ENCODE results near the gene ADAMTSL2.

ADAMTSL2 gene

DNA sequence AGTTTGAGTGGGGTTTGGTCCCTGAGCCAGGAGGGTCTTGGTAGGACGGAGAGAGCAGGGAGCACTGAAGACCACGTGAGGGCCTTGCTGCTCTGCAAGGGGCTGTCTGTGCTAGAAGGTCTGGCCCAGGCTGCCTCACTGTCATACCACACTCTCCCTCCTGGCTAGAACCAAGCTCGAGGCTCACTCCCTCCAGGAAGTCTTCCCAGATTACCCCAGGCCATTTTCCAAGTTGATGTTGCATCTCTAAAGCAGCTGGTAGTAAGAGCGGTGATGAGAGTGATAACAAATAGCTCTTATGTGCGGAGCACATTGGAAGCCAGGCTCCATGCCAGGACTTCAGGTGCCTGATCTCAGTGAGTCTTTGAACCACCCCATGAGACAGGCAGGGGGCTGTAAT is 16.3 kb upstream of the ADAMTSL2 start:
- DNase-seq: no peak

DNA sequence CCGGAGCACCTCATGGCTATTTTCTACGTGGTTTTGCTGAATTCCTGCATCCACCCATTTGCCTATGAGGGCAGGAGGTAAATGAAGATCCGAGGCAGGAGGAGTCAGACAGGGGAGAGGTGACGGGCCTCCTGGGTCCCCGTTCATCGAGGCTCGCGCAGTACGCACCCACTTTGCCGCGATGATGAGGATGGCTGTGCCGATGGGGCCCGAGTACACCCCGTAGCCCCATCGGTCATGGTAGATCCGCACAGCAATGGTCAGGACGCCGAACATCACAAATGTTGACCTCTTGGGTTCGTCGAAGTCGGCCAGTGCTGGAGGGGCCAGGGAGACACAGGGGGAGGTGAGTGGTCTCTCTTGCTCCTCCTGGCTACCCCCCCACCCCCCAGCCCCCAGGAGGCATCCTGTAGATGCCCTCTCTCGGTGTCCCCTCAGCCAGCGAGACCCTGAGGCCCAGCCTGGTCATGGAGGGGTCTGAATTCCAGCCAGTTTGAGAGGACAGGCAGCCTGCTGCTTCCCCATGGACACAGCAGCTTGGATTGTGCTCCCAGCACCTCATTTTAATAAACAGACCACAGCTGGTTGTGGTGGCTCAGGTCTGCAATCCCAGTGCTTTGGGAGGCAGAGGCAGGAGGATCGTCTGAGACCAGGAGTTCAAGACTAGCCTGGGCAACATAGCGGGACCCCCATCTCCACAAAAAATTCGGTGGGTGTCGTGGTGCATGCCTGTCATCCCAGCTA is 15.6 kb upstream of the ADAMTSL2 start:
- DNase-seq: no peak

DNA sequence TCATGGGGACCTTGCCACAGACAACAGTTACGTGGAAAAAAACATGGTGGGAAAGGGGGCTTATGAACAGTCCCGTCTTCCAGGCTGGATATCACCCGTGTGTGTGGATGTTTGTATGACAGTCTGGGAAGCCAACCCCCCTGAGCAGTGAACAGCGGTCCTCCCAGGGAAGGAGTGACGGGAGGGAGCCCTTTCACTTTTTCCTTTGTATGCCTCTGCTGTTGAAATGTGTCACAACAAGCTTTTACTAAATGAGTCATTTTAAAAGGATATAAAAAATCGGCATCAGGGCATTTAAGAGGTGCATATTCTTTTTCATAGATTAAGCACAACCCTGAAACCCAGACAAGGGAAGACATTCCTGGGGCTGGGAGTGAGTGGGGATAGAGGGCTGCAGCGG is 14.8 kb upstream of the ADAMTSL2 start:
- no peak for DNase-seq

DNA sequence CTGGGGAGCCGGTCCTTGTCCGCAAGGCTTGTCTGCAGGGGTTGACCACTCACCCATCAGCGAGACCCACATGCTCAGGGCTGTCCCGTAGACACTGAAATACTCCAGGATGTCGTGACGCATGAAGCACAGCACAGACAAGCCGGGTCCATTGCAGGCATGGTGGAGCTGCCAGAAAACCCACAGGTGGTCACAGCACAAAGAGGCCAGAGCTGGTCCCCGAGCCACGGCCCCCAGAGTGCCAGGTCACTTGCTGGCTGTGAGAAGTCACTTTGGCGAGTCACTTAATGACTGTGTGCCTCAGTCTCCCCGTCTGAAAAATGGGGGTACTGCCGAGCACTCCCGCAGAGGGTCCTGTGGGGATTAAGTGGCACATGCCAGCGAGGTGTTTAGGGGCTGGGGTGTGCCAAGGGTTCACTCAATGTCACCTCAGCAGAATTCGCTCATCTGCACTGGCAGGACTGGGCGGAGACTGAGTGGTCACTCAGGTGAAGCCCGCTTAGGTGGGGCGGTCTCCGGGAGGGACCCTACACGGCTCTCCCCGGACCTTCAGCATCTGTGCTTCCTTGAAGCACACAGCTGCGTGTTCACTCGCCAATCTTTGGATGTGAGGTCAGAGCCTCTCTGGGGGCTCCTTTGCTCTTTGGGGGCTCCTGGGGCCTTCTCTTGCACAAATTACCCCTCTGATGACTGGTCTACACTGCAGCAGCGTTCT is 14.2 kb upstream of the ADAMTSL2 start:
- no peak for DNase-seq

DNA sequence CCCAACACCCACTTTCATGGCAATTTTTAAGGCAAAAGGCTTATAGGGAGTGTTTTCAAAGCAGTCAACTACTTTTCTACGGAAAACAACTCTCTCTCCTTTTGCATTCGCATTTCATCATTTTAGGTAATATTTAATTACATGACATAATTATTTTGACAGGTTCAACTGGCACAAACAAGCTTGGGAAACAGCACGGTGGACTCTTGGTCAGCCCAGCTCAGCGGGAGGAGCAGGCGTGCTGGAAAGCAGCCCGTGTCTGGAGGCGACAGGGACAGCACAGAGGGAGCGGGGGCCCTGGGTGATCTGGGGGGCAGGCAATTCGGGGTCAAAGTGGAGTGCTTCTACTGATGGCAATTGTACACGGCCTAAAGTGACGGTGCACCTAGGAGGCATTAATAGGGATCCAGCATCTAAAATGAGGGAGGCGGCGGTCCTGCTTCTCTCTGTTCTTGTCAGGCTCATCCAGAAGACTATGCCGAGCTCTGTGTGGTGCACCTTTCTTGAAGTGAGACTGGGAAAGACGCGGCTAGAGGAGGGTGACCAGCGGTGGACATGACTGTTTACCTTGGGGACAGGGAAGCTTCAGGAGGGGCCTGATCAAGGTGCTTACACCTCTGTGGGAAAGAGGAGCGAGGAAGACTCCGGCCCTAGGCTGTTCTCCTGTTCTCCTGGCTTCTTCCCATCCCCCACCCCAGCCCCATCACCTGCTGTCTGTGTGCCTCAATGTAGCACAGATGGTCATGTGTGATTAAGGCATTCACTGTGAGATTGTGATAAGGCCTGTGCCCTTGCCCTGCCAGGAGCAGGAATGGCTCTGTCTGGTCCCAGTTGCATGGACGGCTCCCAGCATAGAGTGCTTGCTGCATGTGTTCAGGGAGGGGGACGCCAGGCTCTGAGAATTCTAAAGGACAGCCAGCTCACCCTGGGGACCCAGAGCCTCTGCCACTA is 13.1 kb upstream of the ADAMTSL2 start:
- DNase-seq: no peak

DNA sequence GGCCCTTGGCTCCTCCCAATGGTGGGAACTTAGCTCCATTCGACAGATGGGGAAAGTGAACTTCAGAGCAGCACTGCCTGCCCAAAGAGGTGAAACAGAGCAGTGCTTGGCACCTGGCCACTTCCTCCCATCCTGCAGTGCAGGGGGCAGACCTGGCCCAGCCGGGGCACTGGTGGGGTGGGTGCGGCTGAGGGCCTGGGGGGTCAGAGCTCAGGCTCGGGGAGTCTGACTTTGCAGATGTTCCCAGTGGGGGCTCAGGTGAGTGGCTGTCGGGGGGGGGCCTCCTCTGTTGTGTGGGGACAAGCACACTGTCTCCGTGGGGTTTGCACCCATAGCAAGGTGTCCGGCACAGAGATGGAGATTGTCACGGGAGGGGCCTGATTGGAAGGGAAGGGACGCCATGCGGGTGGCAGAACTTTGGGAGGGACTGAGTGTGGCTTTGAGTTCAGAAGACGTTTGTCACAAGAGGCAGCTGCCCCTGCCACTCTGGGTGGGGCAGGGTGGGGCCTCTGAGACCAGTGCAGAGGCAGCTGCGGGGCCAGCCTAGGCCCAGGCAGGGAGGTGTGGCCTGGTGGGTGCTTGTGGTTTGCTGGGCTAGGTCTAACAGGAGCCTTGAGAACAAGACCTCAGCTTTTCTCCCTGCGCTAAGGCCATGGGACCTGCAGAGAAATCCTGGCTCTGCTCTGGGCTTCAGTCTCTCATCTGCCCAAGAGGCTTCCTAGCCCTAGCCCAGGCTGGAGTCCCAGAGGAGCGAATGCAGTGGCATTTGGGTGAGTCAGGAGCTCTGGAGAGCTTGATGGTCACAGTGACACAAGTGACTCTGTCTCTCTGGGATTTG is 12.2 kb upstream of the ADAMTSL2 start:
- no peak for DNase-seq

DNA sequence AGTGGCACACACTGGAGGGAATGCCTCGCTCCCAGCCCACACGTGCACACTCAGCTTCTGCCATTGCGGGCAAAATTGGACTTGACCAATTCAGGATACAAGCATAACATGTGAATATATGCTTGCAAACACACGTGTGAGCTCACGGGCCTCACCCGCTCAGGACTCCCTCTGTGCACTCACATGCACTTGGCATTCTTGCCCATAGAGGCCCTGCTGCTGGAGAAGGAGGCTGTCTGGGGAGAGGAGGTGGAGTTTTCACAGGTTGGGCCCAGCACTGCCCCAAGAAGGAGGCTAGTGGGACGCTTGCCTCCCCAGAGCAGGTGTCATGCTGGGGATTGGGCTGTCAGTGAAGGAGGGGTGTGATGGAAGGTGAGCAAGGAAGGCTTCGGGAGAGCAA is 11.4 kb upstream of the ADAMTSL2 start:
- no peak for DNase-seq

DNA sequence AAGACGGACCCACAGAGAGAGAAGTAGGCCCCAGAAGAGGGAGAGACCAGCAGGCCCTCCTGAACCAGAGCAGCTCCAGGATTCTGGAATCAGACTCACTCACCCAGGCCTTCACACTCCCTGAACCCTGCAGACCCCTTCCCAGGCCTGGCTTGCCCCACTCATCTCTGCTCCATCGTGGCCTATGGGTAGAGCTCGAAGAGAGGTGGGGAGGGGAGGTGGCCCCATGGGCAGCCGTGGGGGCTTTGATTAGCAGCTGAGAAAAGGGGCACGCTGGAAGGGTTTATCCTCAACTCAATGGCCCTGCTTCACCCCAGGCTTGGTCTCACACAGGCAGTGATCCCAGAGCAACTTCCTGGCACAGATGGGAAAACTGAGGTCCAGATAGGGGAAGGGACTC is 10.4 kb upstream of the ADAMTSL2 start:
- no peak for DNase-seq

DNA sequence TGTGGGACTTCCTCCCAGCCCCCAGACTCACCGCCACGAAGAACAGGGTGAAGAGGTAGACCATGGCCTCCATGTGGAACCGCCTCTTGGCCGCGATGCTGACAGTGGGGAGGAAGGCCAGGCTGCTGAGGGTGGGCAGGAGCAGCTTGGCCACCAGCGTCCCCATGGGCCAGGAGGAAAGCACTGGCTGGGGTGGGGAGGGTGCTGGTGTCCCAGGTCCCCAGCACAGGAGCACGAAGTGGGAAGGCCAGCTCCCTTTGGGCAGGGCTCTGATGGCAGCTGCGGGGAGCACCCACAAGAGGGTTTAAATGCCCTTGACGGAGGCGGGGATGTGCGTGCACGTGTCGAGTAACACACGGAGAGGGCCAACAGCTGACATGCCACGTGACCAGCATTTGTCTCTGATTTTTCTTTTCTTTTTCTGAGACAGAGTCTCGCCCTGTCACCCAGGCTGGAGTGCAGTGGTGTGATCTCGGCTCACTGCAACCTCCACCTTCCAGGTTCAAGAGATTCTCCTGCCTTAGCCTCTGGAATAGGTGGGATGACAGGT is 9.8 kb upstream of the ADAMTSL2 start, which contains the start of gene MYMK:
MYMK (minus strand) TSS at position 281 of the 550 bp plus-strand sequence; CDS start at position 166, 115 bp downstream.
- no peak for DNase-seq

DNA sequence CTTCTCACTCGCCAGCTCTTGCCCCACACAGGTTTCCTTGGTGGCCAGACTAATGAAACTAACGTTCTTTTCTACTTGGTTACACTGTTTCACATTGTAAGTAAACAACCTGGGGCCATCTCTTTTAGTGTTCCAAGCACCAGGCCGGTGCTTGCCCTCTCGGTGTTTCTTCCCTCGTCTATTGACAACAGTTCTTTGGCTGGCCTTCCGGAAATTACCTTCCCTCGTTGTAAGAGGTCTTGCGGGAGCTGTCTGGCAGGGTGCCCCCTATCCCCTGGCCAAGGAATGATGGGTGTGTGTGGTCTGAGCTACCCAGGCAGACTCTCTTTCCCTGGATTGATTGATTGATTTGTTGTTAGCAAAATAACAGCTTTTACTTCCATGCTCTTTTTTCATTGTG is 8.8 kb upstream of the ADAMTSL2 start:
- no peak for DNase-seq

DNA sequence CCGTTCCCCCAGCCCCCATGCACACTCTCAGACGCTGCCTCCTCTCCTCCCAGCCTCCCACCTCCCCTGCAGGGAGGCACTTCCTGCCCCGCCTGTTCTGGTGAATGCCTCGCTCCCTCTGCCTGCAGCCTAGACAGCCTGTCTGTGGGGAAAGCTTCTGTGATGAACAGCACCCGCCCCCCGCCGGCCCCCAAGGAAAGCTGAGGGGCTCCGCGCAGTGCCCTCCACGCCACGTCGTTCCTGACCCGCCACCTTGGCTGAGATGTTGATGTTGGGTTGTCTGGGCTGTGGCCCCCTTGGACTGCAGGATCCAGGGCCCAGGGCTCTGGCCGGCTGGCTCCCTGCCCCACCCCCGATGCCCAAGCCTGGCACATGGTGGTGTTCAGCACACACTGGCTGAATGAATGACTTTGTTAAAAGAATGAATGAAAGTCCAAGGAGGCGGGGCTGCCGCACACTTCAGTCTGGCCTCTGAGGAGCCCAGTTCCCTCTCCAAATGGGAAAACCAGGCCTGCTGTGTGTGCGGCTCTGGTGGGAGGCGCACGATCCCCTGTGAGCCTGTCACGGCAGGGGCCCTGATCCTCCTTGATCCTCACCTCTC is 7.7 kb upstream of the ADAMTSL2 start:
- no peak for DNase-seq

DNA sequence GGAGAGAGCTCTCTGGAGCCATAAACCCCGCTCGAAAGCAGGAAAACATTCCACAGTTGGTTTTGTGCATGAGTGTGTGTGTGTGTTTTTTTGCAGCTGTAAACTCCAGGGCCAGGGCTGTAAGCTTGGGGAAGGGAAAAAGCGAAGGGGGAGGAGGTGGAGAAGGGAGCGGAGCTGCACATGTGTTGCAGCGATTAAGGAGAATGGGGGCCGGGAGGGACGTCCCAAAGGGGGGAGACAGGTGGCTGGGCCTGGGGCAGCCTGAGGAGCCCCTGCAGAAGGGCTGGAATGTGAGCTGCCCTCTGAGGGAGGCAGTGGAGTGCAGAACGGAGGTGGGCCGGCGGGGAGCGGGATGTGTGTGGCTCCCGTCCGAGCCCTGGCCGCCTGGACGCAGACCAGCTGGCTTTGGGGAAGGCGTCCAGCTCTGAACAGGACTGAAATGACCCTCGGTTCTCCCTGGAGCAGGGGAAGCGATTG is 7.0 kb upstream of the ADAMTSL2 start:
- DNase-seq: no peak

DNA sequence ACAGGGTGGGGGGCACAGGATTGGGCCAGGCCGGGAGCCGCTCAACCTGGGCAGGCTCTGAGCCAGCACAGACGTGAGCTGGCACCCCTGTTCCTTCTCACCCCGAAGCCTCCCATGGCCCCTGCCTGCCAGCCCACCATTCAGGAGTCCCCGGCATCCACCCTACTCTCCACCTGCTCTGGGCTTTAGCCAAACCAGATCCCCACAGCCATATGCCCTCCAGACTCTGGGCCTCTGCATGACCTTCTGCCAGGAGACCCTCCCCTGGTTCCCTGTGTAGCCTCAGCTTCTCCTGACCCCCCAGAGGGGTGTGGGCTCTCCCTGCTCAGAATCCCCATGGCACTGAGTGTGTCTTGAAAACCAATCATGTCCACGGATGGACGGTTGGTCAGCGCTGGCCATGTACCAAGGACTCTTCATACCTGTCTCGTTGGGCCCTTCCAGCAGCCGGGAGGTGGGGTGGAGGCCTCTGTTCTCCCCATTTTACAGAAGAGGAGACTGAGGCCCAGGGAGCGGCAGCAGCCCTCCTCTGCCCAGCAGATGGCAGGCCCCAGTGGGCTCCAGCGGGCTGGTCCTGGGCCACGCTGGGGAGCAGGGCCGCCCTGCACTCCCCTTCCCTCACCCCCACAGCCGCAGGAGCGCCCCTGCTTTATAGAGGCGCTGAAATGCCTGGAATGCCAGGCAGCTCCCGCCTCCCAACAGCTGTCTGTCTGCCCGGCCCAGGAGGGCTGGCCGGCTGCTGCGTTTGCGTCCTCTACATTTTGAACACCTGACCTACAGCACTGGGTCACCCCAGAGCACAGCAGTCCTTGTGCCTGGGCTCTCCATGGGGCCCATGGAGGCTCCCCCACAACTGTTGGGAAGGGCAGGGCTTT is 6.3 kb upstream of the ADAMTSL2 start:
- no peak for DNase-seq

DNA sequence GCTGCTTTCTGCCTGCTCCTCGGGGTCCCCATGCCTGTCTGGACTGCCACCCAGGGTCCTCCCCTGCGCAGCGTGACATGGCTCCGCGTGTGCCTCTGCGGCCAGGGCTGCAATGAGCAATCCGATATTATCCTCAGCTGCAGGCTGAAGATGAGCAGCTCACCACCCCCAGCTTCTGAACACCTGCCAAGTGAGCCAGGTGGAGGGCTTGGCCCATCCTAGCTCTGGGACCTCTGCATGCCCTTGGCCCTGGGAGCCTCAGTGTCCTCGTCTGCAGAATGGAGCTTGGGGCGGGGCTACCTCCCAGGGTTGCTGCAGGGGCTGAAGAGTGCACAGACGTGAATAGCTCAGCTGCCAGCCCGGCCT is 5.6 kb upstream of the ADAMTSL2 start:
- no peak for DNase-seq

DNA sequence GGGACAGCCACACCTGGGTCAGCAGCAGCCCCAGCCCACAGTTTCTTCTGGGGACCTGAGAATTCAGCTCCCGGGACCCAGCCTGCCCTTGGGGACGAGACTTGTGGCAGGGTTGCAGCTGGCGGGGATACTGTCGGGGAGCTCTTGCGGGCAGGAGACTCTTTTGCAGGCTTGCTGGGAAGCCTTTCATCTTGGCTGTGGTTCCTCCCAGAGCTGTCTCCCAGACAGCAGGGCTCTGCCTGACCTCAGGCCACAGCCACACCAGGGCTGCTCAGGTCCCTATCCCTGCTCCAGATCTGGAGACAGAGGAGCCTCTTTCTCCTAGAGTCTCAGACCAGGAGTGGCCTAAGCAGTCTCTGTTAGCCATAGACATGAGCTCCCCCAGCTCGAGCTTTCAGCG is 5.0 kb upstream of the ADAMTSL2 start:
- no peak for DNase-seq

DNA sequence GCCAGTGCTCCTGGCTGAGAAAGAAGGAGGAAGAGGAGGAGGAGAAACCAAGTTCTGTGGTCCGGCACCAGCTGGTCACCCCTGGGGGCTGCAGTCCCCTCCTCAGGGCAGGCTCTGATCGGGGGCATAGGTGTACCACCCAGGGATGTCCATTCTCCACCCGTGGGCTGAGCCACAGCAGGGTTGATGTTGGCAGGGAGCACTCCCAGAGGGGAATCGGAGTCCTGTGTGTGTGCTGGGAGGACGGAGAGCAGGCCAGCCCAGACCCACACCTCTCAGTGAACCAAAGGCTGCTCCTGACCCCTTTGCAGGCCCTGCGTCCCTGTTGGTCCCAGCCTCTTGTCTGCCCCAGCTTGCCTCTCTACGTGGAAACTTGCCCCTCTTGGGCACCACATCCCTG is 4.6 kb upstream of the ADAMTSL2 start:
- DNase-seq: no peak

DNA sequence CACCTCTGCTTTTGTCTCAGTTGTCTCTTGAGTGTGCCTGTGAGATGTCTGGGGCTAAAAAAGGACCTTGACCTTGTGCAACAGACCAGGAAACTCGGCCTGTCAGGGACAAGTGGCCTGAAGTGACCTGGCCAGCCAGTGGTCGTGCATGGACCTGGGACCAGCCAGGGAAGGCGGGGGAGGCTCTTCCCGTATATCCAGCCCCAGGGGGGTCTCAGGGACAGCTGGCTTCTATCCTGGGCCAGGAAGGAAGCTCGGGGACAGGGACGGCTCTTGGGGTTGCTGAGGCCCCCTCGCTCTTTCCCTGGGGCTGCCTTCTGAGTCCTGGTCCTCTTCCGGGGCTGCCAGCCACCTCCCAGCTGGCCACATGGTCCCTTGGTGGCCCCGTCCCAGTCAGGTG is 3.2 kb upstream of the ADAMTSL2 start:
- DNase-seq: no peak

DNA sequence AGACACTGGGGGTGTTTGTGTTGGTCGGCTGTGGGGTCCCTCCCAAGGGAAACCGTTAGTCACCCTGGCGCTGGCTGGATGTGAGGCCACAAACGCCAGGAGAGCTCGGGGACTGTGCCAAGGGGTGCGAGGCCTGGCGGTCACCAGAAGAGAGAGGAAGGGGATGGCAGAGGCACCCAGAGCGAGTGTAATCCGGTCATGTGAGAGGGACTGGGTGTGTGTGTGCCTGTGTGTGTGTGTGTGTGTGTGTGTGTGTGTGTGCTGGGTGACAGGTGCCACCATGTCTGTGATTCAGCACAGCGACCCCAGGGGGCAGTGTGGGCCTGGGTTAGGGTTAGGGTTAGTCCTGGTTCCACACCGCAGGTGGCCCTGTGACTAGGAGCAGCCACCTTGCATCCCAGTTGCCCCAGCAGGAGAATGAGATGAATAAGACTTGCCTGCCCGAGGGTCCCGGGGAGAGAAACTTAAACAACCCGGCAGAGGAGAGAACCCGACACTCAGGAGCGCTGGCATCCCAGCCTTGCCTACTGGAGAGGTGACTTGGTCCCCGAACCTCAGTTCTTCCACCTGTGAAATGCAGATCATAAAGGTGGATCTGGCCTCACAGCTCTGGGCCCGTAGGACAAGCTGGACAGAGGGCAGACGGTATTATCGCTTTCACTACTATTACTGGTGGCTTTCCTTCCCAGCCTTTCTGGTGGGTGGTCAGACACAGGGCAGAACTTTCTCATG is 1.4 kb upstream of the ADAMTSL2 start:
- peak; percentile 54 to 58 for DNase-seq

DNA sequence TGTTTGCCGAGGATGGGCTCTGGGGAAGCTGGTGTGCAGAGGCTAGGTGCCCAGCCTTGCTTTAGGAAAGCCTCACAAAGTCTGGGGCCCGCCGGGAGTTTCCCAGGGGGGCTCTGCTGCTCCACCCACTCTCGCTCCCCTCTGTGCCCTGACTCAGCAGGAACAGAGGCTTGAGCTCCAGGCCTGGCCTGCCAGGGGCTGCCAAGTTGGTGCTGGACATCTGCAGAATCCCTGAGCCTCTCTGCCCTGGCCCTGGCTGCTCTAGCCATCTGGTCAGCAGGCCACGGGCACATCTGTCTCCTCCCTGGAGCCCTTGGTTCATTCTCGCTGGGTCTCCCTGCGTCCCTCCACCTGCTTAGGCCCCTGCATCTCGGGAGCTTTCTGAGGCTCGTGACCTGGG is 647 bp upstream of the ADAMTSL2 start:
- DNase-seq: no peak
